Fibroblast of gingiva (primary cell): ENCODE measurements around the gene PTPRN2.
"Not testable (repeated sequence)": the region's sequence is repeated elsewhere in the genome, so short reads cannot be mapped to it uniquely, and the experiment has no call there.

ENCODE experiments used
- DNase-seq: peaks from one replicate; pipeline ENCODE4 v3.0.0-alpha.2; 2011; ENCODE audit warnings: low read depth

PTPRN2 gene

DNA sequence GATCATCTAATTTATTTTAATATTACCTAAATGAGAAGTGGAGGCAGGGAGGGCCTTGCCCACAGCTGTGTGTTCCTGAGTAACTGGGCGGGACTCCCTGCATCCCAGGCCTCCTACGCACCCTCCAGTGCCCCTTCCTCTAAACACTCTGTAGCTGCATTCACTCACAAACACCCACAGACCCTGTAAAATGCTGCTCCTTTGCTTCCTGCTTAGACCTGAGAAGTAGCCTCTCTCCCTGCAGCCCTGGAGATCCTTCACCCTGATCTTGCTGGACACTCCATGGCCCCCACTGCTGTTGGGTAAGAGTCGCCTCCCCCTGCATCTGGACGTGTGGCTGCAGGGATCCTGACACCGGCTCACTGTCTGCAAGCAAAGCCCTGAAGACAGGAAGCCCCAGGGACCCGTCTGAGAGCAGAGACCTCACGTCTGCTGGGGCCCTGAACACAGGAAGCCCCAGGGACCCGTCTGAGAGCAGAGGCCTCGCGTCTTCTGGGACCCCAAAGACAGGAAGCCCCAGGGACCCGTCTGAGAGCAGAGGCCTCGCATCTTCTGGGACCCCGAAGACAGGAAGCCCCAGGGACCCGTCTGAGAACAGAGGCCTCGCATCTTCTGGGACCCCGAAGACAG lies 661.0 kb downstream of the PTPRN2 start:
- no peak for DNase-seq

DNA sequence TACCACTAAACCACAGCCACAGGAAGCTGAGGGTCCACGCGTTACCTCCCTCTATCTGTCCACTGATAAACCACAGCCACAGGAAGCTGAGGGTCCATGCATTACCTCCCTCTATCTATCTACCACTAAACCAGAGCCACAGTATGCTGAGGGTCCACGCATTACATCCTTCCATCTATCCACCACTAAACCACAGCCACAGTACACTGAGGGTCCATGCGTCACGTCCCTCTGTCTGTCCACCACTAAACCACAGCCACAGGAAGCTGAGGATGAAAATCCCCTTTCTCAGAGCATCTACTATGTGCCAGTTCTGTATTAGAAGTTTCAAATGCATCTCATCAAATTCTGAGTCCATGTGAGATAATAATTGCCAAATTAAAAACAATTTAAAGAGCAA lies 661.5 kb downstream of the PTPRN2 start:
- no peak for DNase-seq

DNA sequence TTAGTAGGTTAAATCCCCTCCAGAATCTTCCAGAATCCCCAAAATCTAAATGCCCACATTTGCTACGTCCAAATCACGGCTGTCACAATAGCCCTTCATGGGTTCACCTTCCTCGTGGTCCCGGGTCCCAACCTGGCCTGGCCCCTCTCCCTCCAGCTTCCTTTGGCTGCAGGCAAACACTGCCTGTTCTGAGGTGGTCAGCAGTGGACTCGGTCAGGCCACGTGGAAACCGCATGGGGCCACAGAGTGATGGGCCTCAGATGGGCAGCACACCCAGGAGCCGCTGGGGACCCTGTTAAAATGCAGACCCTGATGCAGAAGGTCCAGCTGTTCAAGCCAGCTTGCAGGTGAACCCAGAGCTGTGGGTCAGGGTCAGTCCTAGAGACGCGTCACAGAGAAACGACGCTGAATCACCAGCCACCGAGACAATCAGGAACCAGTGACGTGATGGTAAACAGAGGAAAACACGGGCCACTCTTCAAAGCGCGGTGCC lies 662.2 kb downstream of the PTPRN2 start:
- DNase-seq: no peak

DNA sequence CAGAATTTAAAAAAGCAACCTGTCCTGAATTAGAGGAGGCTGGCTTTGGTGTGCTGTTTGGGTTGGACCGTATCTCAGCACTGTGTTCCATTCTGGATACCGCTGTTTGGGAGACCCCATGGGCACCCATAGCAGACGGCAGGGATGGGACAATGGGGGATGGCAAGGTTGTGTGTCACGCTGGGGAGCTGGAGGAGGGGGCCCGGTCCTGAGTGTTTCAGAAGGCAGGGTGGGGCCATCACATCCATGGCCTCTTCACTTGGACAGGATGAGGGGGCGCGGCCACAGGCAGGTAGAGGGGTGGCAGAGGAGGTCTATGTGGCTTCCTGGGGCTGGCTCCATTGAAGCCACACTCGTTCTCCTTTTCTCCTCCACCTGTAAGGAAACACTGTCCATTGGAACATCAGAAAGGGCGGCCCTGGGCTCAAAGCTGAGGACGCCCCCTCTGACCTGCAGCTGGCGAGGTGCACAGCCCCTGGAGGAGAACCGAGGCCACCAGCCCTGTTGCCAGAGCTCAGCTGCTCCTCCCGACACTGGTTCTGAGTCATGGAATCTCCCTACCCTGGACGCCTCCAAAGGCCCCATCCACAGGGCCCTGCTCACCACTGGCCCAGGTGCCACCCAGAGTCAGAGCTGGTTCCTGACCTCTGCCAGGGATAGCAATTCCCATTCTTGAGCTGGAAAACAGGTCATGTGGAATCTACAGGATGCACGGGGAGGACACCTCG lies 663.6 kb downstream of the PTPRN2 start:
- DNase-seq: no peak

DNA sequence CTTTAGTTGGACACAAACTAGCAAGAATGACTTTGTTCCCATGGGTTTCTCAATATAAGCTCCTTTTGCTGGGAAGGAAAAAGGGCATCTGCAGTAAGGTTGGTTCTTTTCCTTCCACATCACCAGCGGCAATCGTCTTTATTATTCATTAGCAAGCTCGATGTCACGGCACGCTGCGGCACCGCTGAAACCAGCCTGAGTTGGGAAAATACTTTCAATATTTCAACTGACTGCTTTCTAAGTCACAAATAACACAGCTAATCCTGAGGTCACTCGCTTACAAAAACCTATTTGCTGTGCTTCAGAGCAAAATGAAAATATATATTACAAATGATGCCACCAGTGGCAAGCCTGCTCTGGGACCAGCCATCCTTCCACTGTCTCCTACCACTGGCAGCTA lies 665.0 kb downstream of the PTPRN2 start:
- DNase-seq: no peak

DNA sequence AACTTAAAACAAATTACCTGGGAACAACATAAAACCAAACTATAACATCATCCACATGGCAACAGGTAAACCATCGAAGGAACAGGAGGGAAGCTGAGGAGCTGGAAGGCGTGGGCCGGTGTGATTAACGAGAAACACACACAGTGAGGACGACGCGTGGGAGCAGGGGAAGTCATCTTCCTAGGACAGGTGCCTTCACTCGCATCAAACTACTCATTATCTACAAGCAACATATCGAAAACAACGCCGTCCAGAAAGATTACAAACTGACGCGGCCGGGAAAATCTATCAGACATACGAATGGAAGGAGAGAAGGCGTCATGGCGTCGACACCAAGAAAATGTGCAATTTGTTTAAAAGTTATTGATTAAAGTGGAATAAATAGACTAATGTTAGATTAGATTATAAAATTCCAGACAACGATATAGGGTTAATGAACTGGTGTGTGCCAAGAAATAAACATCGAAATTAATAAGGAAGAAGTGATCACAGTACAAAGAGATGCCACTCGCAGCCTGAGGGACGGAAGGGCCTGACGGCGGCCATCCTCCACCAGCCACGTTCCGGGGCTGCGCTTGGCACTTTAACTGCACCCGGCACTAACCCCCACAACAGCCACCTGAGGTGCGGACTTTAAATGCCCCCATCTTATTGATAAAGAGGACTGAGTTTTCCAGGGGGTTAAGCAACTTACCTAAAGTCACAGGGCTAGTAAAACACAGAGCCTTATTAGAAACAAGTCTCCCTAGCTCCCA lies 669.1 kb downstream of the PTPRN2 start:
- no peak for DNase-seq

DNA sequence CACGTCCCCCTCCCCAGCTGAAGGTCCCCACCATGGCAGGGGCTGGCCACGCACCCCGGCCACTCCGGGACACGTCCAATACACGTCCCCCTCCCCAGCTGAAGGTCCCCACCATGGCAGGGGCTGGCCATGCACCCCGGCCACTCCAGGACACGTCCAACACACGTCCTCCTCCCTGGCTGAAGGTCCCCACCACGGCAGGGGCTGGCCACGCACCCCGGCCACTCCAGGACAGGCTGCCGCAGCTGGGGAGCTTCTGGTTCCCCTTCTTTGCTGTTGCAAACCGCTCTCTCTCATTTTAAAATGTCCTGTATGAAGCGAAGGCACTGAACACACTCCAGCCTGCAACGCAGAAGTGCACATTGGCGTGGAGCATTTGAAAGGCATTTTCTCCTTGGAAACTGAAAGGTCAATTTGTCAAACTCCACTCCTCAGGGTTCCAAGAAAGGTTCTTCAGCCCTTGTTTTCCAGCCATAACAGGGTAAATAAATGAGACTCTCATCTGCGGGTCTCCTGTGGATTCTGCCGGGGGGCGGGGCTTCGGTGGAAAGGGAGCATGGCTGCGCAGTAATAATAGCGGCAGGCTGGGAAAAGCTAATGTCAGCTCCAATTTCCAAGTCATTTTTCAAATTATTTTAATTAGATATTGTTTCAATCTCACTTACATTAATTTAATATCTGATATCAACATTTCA lies 670.5 kb downstream of the PTPRN2 start:
- DNase-seq: no peak

DNA sequence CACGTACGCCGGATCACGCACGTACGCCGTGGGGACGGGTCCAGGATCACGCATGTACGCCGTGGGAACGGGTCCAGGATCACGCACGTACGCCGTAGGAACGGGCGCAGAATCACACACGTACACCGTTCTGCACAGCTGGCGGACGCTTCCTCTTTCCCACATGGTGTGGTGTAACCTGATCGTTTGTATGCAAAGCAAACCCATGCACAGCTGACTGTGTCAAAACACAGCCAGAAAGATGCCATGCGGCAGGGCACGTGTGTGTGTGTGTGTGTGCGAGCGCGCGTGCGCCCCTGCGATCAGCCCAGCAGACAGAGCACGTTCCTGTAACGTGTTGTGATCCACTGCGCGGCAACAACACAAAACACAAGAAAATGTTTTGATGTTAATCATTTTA lies 677.2 kb downstream of the PTPRN2 start:
- DNase-seq: no peak

DNA sequence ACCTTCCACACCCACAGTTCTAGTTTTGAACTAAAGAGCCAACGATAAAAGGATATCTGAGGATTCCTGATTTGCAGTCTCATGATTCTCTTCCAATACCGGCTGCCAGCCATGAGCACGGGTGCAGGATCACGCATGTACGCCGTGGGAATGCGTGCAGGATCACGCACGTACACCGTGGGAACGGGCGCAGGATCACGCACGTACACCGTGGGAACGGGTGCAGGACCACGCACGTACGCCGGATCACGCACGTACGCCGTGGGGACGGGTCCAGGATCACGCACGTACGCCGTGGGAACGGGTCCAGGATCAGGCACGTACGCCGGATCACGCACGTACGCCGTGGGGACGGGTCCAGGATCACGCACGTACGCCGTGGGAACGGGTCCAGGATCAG lies 677.6 kb downstream of the PTPRN2 start:
- not testable (repeated sequence) for DNase-seq

DNA sequence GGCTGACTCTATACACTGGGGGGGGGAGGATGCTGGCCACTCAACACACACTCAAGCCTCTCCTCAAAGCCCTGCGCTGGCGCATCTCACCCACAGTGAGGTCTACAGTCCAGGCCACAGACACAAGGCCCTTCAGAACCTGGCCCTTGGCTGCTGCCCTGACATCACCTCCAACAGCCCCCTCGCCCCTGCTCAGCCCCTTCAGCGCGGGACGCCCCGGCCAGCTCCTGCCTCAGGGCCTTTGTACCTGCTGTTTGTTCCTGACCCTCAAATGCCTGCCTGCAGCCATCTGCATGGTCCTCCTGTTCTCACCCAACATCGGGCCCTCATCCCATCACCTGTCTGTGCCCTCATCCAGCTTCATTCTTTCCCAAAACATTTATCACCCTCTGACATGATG lies 678.3 kb downstream of the PTPRN2 start:
- DNase-seq: no peak

DNA sequence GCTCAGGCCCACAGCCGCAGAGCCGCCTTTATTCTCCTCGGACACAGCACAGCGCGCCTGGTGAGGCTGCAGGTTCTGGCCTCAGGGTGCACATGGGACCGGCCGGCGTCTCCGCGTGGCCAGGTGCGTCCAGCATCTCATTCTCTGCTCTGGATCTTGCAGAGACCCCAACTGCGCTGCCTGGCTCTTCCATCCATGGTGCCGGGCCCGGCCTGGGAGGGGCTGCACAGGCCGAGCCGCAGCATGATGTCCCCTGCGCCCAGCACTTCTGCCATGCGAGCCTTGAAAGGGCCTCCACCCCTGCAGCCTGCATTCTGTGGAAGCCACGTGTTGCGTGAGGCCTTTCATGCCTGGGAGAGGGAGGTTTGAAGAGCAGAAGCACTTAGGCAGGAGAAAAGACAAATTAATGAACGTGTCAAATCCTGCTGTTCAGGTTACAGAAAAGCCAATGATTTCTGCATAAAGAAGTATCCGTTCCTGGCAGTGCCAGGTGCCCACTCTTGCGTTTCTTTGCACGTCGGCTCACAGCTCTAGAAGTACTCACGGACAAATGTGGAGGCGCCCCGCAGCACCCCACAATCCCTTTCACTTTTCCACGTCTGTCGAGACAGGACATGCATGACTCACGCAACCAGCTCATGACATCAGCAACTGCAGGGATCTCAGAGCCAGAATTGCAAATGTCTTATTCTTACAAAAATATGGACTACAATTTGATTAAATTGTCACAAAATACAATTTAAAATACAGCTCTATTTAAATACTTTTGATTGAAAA lies 679.4 kb downstream of the PTPRN2 start:
- DNase-seq: no peak

DNA sequence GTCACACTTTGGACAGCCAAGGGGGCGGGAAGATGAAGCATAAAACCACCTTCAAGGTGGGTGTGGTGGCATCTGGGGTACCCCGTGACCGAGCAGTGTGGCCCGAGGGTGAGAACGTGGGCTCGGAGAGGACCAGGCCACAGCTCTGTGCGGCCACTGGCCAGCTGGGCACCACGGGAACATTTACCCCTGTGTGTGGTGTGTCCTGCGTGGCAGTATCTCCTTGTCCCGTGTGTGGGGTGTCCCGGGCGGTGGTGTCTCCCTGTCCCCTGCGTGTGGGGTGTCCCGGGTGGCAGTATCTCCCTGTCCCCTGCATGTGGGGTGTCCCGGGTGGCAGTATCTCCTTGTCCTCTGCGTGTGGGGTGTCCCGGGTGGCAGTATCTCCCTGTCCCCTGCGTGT lies 680.5 kb downstream of the PTPRN2 start:
- no peak for DNase-seq

DNA sequence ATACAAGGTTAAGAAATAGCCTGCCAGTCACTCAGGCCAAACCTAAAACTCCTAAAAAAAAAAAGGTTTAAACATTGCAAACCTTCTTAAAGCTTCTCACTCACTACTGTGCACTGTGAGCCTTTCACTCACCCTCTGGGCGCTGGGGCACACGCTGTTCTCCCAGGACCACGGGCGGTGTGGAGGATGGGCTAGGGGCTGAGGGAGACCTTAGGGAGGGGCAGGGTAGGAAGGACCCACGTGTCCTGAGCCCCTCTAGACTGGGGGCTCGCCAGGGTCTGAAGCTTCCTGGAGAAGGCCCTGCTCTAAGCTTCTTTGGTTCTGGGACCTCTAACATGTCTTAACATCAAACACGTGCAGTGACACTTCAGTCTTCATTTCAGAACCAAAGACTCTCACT lies 681.0 kb downstream of the PTPRN2 start:
- DNase-seq: no peak

DNA sequence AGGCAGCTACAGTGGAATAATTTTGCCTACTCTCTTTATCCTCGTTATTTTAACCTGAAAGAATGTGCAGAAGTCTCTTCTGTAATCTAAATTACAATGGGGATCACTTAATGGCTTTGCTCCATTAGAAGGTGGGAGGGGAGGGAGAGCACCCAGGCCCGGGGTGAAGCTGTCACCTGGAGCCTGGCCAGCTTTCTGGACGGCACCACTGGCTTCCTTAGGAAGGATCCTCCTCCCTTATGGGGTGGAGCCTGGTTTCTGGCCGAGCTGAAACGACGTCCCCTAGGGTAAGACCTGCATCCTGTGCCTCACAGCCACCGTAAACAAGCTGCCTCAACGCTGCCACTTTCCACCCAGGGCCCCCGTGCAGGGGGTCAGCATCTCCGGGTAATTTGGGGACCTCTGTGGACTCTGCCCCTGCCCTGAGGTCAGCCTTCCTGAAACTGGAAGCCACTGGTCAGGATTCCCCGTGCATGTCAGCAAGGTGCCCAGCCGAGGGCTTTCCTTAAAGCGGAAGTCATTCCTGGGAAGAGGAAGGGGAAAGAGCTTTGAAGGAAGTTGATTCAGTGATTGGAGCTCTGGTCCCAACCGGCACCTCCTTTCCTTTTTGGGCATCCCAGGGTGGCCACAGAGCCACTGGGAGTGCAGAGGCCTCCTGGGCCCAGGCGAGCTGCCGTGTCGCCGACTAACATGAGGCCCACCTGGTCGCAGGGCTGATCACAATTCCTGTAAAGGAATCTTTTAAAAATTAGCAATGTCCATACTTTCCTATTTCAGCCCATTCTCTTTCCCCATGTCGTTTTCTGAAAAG lies 681.8 kb downstream of the PTPRN2 start:
- no peak for DNase-seq

DNA sequence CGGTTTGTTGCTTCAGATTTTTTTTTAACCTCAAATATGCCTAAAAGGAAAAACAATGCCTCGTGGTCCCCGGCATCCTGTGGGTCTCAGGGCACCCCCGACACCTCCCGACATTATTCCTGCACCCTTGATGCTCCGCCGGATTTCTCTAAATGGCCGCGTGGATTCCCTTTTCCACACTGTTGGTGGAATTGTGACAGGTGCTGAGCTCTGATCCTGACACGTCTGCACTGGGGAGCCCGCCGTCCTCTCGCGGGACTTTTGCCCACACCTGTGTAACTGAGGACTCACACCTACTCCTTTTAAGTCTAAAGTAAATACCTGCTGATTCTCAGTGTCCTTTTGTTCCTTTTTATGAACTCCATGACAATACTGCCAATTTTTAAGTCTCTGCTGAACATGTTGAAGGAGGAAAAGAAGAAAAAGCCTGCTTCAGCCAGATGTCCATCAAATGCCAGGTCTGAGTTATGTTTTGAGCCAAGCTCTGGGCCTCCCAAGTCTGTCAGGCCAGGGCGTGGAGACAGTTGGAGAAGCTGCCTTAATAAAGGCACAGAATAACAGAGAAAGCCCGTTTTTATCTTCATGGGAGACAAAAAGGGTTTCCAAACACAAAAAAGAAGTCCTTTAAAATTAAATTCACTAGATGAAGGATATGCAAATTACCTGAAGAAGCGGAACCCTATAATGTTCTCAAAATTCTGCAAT lies 682.6 kb downstream of the PTPRN2 start:
- DNase-seq: no peak

DNA sequence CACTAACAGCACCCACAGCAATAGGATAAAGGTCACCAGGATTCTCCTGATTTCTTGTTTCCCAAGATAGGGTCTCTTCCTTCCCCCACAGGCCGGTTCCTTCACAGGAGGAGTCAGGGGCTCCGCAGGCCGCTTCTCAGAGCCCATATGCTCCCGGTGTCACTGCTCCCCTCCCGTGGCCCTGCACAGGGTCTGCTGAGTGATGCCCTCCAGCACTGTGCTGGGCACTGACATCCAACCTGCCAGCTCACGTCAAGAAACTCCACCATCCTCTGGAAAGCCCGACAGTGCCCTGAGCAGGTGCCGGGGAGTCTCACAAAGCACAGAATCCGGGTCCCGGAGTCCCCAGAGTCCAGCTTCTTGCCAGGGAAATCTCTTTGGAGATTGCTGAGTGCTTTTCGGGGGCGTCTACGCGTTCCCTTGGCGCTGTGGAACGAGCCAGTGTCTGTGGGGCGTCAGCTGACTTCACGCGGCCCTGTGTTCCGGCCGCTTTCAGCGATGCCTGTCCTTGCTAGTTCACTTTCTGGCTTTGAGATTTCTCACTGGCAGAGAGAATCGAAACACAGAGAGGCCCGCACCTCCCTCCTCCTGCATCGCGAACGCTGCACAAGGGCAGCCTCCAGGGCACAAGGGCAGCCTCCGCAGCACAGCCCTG lies 683.3 kb downstream of the PTPRN2 start:
- DNase-seq: no peak

DNA sequence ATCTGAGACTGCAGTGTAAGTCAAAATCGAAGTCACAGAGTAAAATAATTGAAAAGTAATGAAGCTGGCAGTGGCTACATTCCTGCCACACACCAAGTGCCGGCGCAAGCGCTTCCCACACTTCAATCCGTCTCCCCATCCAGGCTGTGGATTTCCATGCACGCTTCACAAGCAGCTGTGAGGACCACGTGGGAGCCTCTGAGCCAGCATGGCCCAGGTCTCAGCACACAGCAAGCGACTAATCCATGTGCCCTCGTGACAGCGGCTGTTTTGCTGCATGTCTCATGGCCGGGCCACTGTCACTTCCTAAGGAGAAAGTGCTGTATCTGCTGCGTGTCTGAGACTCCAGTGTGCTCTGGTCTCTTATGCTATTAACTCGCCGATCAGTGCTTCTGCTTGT lies 683.9 kb downstream of the PTPRN2 start:
- DNase-seq: no peak

DNA sequence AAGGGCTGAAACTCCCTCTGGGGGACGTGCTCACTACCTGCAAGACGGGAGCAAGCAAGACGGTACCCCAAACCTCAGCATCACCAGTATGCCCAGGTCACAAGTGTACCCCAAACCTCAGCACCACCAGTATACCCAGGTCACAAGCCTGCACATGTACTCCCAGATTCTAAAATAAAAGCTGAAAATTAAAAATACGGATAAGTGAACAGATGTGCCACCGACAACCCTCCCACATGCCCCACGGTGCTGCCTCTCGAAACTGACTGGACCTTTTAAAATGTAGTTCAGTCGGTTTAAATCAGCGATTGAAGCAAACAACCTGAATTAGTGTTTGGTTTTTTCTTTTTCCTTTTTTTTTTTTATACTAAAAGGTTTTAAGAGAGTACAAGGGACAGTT lies 684.3 kb downstream of the PTPRN2 start:
- DNase-seq: no peak

DNA sequence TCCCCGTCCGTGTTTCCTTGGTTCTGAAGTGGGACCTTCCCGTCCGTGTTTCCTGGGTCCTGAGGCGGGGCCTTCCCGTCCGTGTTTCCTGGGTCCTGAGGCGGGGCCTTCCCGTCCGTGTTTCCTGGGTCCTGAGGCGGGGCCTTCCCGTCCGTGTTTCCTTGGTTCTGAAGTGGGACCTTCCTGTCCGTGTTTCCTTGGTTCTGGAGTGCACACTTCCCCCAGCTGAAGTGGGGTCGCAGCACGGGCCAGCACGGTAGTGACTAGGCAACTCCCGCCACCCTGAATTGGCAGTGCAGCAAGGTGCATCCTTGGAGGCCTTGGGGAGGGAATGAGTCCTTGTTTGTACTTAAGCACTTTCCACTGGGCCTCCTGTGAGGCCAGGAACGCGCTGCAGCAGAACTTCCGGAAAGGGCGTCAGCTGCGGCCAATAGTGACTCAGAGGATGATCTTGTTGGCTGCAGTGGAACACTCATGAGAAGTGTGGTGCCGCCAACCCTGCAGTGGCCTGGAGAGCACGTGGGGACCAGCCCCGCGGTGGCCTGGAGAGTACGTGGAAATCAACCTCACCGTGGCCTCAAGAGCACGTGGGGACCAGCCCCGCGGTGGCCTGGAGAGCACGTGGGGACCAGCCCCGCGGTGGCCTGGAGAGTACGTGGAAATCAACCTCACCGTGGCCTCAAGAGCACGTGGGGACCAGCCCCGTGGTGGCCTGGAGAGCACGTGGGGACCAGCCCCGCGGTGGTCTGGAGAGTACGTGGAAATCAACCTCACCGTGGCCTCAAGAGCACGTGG lies 685.6 kb downstream of the PTPRN2 start:
- DNase-seq: not testable (repeated sequence)
